ENCODE results near the gene CACNA1H.

CACNA1H gene

DNA sequence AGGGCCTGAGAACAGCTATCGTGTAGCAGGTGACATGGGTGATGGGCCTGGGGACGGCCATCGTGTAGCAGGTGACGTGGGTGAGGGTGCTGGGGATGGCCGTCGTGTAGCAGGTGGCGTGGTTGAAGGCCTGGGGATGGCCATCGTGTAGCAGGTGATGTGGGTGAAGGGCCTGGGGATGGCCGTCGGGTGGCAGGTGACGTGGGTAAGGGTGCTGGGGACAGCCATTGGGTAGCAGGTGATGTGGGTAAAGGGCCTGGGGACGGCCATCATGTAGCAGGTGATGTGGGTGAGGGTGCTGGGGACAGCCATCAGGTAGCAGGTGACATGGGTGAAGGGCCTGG, 118.4 kb downstream of the CACNA1H start:
- ATAC-seq (no peak), DNase-seq (no peak)
- H3K9me3 Mint-ChIP-seq, result no peaks in the 10 kb centered on the region
- peaks cover 7% of the 10 kb centered on the region for H3K4me1 Mint-ChIP-seq
- peaks cover 42% of the 10 kb centered on the region for H3K27me3 Mint-ChIP-seq
- no peak overlapping the region for H3K4me3 Mint-ChIP-seq
- no peak overlapping the region for H3K27ac Mint-ChIP-seq

All from stimulated activated naive CD8-positive, alpha-beta T cell treated with anti-CD3 and anti-CD28 coated beads, Interleukin-15, amount 100 ng/mL, for 72 hours (primary cell).